Left cardiac atrium (tissue), 4 donors: ENCODE data around the gene TBC1D14. TPM values are rescaled to one million over a fixed set of nuclear protein-coding genes. Genes with fewer than 3 reads are reported as not detected.

ENCODE experiments used
- ATAC-seq, 2 donors: fragments of 200-7000 bp; cut with Tn5 transposase; one replicate each; pipeline ENCODE4 v1.9.1; 2020; ENCODE audit warnings: mild to moderate bottlenecking in 2 of 2, moderate library complexity in 2 of 2
- DNase-seq: peaks from one replicate; pipeline ENCODE4 v3.0.0-alpha.2; 2020
- intact Hi-C, 2 donors: fragments of 100-400 bp; cut with DNase I; formaldehyde crosslinking; loops; one replicate each; pipeline versions ENCODE4 v1.14.1 to v1.15.1; 2022 to 2023
- total RNA-seq, 2 donors: library from RNA; stranded (reverse); fragmentation: NEBNext Ultra II Directional; extraction: Animal tissue kit (Norgen Biotek cat#: 25700); gene quantifications; one replicate each; pipeline ENCODE4 v1.2.1, GENCODE V29; 2021
- donor health status: DM: no; HTN: yes; CAD: no.
- donor health status: DM: no; HTN: yes; CAD: no; lungs with severe emphysema.
- donor health status: DM: yes; HTN: yes; CAD: no.
- donor health status: Dilated cardiomyopathy.

Gene TBC1D14
- total RNA-seq, 2 donors from 2014 or later = 34.7 to 35.9 TPM

GRCh38 chr4:6938647-6939271 lies 29.1 kb downstream of the TBC1D14 start:
- intact Hi-C loops = no loop called here
- peak; percentile 43 to 54 for ATAC-seq
- no peak for DNase-seq

- ATAC-seq (no peak), DNase-seq (no peak)
- intact Hi-C loops = no loop called here
Observed at GRCh38 chr4:6939761-6940743, 30.4 kb downstream of the TBC1D14 start.

- intact Hi-C loops = no loop called here
- DNase-seq (no peak), ATAC-seq (no peak)
Observed at GRCh38 chr4:6940744-6941137, 31.1 kb downstream of the TBC1D14 start.

GRCh38 chr4:6941796-6942195 lies 32.2 kb downstream of the TBC1D14 start:
- ATAC-seq (no peak), DNase-seq (no peak)
- intact Hi-C loops = no loop called here

- intact Hi-C loops = no loop called here
- DNase-seq = no peak
- ATAC-seq = peak; percentile 59 to 78
Observed at GRCh38 chr4:6942238-6942800, 32.7 kb downstream of the TBC1D14 start.

GRCh38 chr4:6943012-6943884 lies 33.6 kb downstream of the TBC1D14 start:
- DNase-seq = no peak
- intact Hi-C loops = no loop called here

GRCh38 chr4:6943885-6944225 lies 34.2 kb downstream of the TBC1D14 start:
- DNase-seq (no peak), ATAC-seq (no peak)
- intact Hi-C loops = no loop called here

More at GRCh38 chr4:6943012-6943884, 33.6 kb downstream of the TBC1D14 start:
- no peak for ATAC-seq

GRCh38 chr4:6944301-6945051 lies 34.9 kb downstream of the TBC1D14 start:
- DNase-seq (no peak), ATAC-seq (no peak)
- intact Hi-C loops = no loop called here

GRCh38 chr4:6945052-6945409 lies 35.4 kb downstream of the TBC1D14 start:
- no peak for DNase-seq
- ATAC-seq = no peak
- intact Hi-C loops = no loop called here

GRCh38 chr4:6946497-6946896 lies 36.9 kb downstream of the TBC1D14 start:
- intact Hi-C loops = no loop called here
- ATAC-seq (no peak), DNase-seq (no peak)

- no peak for ATAC-seq
- no peak for DNase-seq
- intact Hi-C loops = no loop called here
Observed at GRCh38 chr4:6948134-6948460, 38.5 kb downstream of the TBC1D14 start.

GRCh38 chr4:6951880-6952381 lies 42.3 kb downstream of the TBC1D14 start:
- no peak for DNase-seq
- intact Hi-C loops = no loop called here
- ATAC-seq = no peak

- intact Hi-C loops = no loop called here
- ATAC-seq (peak; percentile 90 to 94), DNase-seq (peak; percentile 91)
Observed at GRCh38 chr4:6953751-6954380, 44.2 kb downstream of the TBC1D14 start.

- DNase-seq = no peak
- intact Hi-C loops = no loop called here
- no peak for ATAC-seq
Observed at GRCh38 chr4:6955261-6955911, 45.8 kb downstream of the TBC1D14 start.

- ATAC-seq (no peak), DNase-seq (no peak)
- intact Hi-C loops = no loop called here
Observed at GRCh38 chr4:6956087-6956433, 46.4 kb downstream of the TBC1D14 start.

- intact Hi-C loops = no loop called here
- no peak for DNase-seq
- no peak for ATAC-seq
Observed at GRCh38 chr4:6956434-6957147, 47.0 kb downstream of the TBC1D14 start.

- no peak for DNase-seq
- intact Hi-C loops = no loop called here
- ATAC-seq = no peak
Observed at GRCh38 chr4:6957148-6957520, 47.5 kb downstream of the TBC1D14 start.
